Measurements from ENCODE around the gene SLC25A19.
"Not testable (repeated sequence)": the region's sequence is repeated elsewhere in the genome, so short reads cannot be mapped to it uniquely, and the experiment has no call there.

The SLC25A19 gene

GRCh38 chr17:75301049-75301448, 11.8 kb upstream of the SLC25A19 start:
- no peak for DNase-seq

DNA sequence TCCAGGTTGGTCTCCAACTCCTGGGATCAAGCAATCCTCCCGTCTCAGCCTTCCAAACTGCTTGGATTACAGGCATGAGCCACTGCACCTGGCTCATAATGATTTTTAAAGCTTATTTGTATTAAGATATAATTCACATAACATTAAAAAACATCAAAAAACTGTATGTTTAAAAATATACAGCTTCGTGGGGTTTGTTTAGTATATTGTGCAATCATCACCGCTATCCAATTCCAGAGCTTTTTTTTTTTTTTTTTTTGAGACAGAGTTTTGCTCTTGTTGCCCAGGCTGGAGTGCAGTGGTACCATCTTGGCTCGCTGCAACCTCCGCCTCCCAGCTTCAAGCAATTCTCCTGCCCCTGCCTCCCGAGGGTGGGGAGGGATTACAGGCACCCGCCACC, 11.0 kb upstream of the SLC25A19 start:
- DNase-seq = no peak

GRCh38 chr17:75295201-75296158, 6.2 kb upstream of the SLC25A19 start:
- no peak for DNase-seq

- not testable (repeated sequence) for DNase-seq
These were observed 3.7 kb upstream of the SLC25A19 start for GRCh38 chr17:75292810-75293448.

GRCh38 chr17:75289832-75290337, 652 bp upstream of the SLC25A19 start:
- peak; percentile 72 for DNase-seq

- DNase-seq = peak; percentile 70
These were observed 491 bp downstream of the SLC25A19 start for GRCh38 chr17:75288770-75289114.

DNA sequence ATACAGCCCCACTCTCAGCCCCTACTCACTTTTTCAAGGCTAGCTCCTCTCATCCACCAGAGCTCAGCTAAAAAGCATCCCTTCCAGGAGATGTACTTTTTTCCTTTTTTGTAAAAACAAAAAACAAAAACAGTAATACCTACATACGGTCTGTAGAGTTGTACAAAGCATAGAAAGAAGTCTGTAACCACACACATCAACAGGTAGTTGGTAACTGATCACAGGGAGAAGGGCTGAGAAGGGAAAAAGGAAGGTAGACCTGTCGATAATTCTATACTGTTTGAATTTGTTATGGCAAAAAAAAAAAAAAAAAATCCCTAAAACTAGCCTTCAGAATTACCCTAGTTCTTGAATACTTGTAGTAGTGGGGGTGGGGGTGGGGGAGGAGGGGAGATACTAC, 874 bp downstream of the SLC25A19 start:
- no peak for DNase-seq

- DNase-seq = no peak
These were observed 2.0 kb downstream of the SLC25A19 start for GRCh38 chr17:75287221-75287620.

DNA sequence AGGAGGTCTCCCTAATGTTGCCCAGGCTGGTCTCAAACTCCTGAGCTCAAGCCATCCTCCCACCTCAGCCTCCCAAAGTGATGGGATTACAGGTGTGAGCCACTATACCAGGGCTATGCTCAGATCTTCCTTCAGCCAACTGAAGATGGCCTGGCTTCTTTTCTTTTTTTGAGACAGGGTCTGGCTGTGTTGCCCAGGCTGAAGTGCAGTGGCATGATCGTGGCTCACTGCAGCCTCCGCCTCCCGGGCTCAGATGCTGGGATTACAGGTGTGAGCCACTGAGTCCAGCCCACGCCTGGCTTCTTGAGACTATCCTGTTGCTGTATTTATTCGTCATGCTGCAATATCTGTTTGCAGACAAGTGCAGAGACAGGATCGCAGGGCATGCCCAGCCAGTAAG, 4.1 kb downstream of the SLC25A19 start:
- DNase-seq = no peak

DNA sequence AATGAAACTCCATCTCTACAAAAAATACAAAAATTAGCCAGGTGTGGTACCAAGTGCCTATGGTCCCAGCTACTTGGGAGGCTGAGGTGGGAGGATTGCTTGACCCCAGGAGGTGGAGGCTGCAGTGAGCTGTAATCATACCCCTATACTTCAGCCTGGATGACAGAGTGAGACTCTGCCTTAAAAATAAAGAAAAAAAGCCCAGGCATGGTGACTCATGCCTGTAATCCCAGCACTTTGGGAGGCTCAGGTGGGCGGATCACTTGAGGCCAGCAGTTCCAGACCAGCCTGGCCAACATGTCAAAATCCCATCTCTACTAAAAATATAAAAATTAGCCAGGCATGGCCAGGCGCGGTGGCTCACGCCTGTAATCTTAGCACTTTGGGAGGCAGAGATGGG, 9.0 kb downstream of the SLC25A19 start:
- not testable (repeated sequence) for DNase-seq

DNA sequence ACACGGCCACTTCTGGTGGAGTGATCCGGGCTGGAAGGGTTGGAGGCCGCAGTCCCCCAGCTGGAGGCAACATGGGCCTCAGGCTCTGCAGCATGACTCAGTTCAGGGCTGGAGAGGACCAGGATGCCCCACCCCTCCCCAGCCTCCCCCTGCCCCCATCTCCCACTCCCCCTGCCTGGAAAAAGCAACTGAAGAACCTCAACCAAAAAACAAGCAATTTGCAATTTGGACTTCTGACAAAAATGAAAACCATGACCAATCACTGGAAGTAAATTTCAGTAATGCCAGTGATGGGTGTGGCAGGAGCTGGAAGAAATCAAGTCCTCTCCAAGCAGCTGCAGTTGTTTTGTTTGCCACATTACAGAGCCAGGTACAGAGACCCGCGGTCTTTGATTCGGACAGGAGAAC, 11.6 kb downstream of the SLC25A19 start:
- DNase-seq = no peak

DNA sequence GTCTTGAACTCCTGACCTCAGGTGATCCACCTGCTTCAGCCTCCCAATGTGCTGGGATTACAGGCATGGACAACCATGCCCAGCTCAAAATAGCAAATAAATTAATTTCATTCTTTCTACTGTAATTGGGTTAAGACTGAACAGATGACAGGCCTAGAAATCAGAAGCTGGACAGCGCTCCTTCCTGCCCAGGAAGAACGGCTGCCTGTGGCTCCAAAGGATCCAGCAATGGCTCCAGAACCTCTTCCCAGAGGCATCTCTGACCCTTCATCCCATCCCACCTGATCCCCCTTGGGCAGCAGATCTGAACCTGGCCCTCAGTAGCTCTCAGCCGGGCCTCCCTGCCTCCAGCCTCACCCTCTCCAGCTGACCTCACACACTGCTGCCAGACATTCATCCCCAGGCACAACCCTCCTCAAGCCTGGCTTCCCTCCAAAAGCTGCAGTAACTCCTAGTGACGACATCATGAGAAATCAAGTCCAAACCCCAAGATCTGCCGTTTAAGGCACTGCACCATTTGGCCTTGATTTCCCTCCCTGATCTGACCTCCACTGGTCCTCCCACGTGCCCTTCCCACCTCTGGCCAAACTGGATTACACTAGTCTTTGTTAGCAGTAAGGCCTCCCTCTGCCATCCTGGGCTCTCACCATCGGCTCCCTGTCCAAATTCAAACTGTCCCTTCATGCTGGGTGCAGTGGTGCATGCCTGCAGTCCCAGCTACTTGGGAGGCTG, 15.1 kb downstream of the SLC25A19 start:
- no peak for DNase-seq

DNA sequence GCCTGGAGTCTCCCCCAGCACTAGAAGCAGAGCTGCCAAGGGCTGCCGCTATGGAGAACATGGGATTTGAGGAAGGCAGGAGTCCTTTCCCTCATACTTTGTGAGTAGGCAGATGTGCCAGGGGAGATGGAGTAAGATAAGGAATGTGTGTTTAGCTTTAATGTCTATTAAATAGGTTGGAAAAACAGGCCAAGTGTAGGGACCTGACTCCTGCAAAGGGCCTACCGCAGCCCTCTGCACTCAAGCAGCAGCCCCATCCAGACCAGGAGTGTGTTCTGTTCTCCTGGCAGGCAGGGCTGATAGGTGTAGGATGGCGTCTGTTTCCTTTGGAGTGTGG, 16.4 kb downstream of the SLC25A19 start:
- DNase-seq = no peak

- no peak for DNase-seq
These were observed 17.0 kb downstream of the SLC25A19 start for GRCh38 chr17:75271955-75272847.

DNA sequence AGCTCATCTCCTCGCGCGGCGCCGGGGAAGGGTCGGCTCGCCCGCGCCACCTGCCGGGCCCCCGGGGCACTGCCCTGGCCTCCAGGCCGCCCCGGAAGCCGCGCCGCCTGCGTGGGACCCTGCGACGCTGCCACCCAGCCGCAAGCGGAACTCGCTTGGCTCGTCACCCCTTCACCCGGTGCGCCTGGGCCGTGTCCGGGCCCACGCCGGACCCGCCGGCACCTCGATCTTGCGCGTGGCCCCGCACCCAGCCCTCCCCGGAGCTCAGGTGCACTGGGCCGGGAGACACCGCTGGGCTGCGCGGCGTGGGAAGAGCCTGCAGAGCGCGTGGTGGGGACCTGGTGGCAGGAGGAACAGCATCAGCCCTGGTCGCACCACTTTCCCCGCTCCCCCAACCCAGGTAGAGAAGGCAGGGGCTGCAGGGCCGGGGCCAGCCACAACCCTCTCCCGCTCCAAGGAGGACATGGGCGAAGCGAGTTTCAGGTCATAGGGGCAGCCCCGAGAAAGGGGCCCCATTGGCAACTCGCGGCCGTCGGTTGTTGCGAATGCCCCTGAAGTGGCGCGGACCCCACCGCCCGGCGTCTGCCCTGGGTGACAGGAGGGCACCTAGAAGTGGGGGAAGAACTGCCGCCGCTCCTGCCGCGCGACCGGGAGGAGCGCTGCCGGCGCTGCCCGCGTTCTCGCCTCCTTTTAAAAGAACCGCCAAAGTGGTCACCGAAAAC, 17.8 kb downstream of the SLC25A19 start:
- DNase-seq = peak; percentile 65

- DNase-seq = no peak
These were observed 18.3 kb downstream of the SLC25A19 start, which contains the start of gene MIF4GD for GRCh38 chr17:75270966-75271232. Gene MIF4GD (minus strand): TSS chr17:75271231. CDS start chr17:75270195, 1,036 bp downstream.

GRCh38 chr17:75270218-75270965, 18.8 kb downstream of the SLC25A19 start:
- DNase-seq = peak; percentile 83

DNA sequence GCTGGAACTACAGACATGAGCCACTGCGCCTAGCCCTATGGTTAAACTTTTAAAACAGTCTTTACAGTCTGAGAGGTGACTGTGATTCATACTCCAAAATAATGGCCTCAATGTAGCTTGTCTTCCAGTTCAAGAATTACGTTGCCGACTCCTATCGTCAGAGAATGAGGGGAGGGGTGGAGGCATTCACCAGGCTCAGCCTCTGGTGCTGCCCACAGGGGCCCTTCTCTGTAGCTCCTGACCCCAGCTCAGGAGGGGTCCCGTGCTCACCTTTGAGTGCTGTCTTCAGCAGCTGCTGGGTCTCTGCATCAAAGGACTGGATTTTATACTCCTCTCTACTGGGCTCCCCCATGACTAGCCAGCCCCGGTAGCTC, 19.4 kb downstream of the SLC25A19 start:
- DNase-seq = no peak

- DNase-seq = no peak
These were observed 21.6 kb downstream of the SLC25A19 start for GRCh38 chr17:75267411-75268232.

DNA sequence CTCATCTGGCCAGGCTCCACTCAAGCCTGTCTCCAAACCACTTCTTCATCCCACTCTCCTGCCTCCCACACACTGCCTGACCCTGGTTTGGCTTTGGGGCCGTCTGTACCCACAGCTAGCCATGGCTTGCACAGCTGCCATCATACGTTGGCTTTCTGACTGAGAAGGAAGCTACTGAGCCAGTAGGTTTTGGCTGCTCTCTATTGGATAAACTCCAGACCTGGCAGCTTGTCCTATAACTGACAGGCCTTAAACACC, 22.2 kb downstream of the SLC25A19 start:
- DNase-seq = no peak

Data from KG1 (cell line).